Gastroesophageal sphincter (tissue), 4 donors: ENCODE measurements around the gene SLC25A39. TPM values are rescaled to one million over a fixed set of nuclear protein-coding genes. Genes with fewer than 3 reads are reported as not detected.

Source experiments
- ATAC-seq: fragments of 150-250 bp; one replicate; pipeline ENCODE4 v1.9.1; 2016; ENCODE audit warnings: mild to moderate bottlenecking, moderate library complexity
- H3K27ac ChIP-seq, 4 donors: fragments of 200-600 bp; sonication (generic) in 3 of 4; 1 replicate in 3 of 4; 2 replicates in 1 of 4; pipeline ENCODE4 v1.5.1; 2016 to 2019
- H3K27me3 ChIP-seq: fragments of 200-600 bp; sonication (generic); one replicate; pipeline ENCODE4 v1.5.1; 2019
- H3K36me3 ChIP-seq, 2 donors: fragments of 200-600 bp; sonication (generic); one replicate each; pipeline ENCODE4 v1.5.1; 2019; ENCODE audit warnings: control low read depth in 1 of 2
- H3K4me1 ChIP-seq, 3 donors: fragments of 200-600 bp; sonication (generic); 1 replicate in 2 of 3; 2 replicates in 1 of 3; pipeline ENCODE4 v1.5.1; 2016 to 2019; ENCODE audit warnings: control low read depth in 2 of 3
- H3K4me3 ChIP-seq, 2 donors: fragments of 200-600 bp; sonication (generic); one replicate each; pipeline ENCODE4 v1.5.1; 2019; ENCODE audit warnings: mild to moderate bottlenecking in 1 of 2, moderate library complexity in 1 of 2
- H3K9me3 ChIP-seq, 3 donors: fragments of 200-600 bp; sonication (generic); one replicate each; pipeline ENCODE4 v1.5.1; 2017 to 2019; ENCODE audit warnings: control low read depth in 2 of 3
- CTCF ChIP-seq, 4 experiments: fragments of 200-600 bp in 2 of 4; fragments of 450-650 bp in 2 of 4; sonication (generic) in 1 of 4; IDR thresholded peaks; one replicate each; pipeline ENCODE4 v1.5.1; 2017 to 2019; ENCODE audit warnings: antibody characterized with exemption in 4 of 4, mild to moderate bottlenecking in 2 of 4, moderate library complexity in 2 of 4
- EP300 ChIP-seq: sonication (generic); formaldehyde crosslinking; IDR thresholded peaks from one replicate; pipeline ENCODE4 v1.6.1; 2017; ENCODE audit warnings: antibody characterized with exemption, mild to moderate bottlenecking
- POLR2A ChIP-seq, 2 donors: fragments of 450-650 bp; IDR thresholded peaks; one replicate each; pipeline ENCODE4 v1.6.1; 2017; ENCODE audit warnings: antibody characterized with exemption in 2 of 2, mild to moderate bottlenecking in 2 of 2, moderate library complexity in 1 of 2
- POLR2AphosphoS5 ChIP-seq: sonication (generic); formaldehyde crosslinking; IDR thresholded peaks from one replicate; pipeline ENCODE4 v1.6.1; 2017; ENCODE audit warnings: antibody characterized with exemption
- WGBS, 2 donors: methylation state at CpG; one replicate each; pipeline ENCODE4 v1.1.5; 2018; ENCODE audit warnings: low coverage in 1 of 2; 5-methylcytosine and 5-hydroxymethylcytosine counted together
- total RNA-seq, 4 donors: library from RNA; depleted of rRNA; stranded (reverse); fragments of >200 nt; gene quantifications; one replicate each; pipeline ENCODE4 v1.1.0, GENCODE V29; 2016

SLC25A39 gene
- total RNA-seq, 4 donors from 2014 or later = 36.2 to 61.8 (median 49.2) TPM

GRCh38 chr17:44308865-44309264, 15.8 kb downstream of the SLC25A39 start:
- TF ChIP-seq CTCF (IDR thresholded peaks at IDR 0.05) = no peak
- no peak for TF ChIP-seq POLR2AphosphoS5
- H3K36me3 ChIP-seq = no peaks in the 10 kb centered on the region
- H3K9me3 ChIP-seq = no peaks in the 10 kb centered on the region
- H3K27ac ChIP-seq = peak overlapping the region in 2 of 4 donors; percentile 70 to 75
- no peak for ATAC-seq
- H3K4me1 ChIP-seq = peaks cover 0 to 23% (median 14%) of the 10 kb centered on the region in 3 donors
- WGBS, 2 donors = 0% methylated on average over 6 of the region's 15 CpGs; no CpG with 5 or more reads in 1 of the 2 donors
- peaks cover 21% of the 10 kb centered on the region for H3K27me3 ChIP-seq
- peak overlapping the region in 1 of 2 donors; percentile 57 for H3K4me3 ChIP-seq

GRCh38 chr17:44308320-44308818, 16.3 kb downstream of the SLC25A39 start, which contains the start of gene RUNDC3A:
RUNDC3A (plus strand) TSS chr17:44308601; CDS start chr17:44308833, 232 bp downstream.
- peak within 1 kb of the TSS in 3 of 4 donors; percentile 70 to 75 (median 72) for H3K27ac ChIP-seq
- TF ChIP-seq POLR2AphosphoS5 (no peak), POLR2A (IDR thresholded peaks at IDR 0.05) (no peak), EP300 (no peak), CTCF (IDR thresholded peaks at IDR 0.05) (no peak)

GRCh38 chr17:44307387-44308186, 17.0 kb downstream of the SLC25A39 start:
- 8 to 17% methylated on average over 4 to 5 of the region's 26 CpGs for WGBS, 2 donors
- Histone ChIP-seq H3K4me3 (peak overlapping the region; percentile 17 to 57), H3K27ac (peak overlapping the region in 3 of 4 donors; percentile 70 to 75 (median 72)), H3K4me1 (peaks cover 0 to 23% (median 14%) of the 10 kb centered on the region in 3 donors), H3K9me3 (no peaks in the 10 kb centered on the region), H3K36me3 (no peaks in the 10 kb centered on the region), H3K27me3 (peaks cover 10% of the 10 kb centered on the region)
- peak; percentile 75 for ATAC-seq
- TF ChIP-seq POLR2A (IDR thresholded peaks at IDR 0.05) = no peak

More at GRCh38 chr17:44308320-44308818, 16.3 kb downstream of the SLC25A39 start, which contains the start of gene RUNDC3A:
- peak; percentile 93 for ATAC-seq
- peaks cover 0 to 23% (median 14%) of the 10 kb centered on the region in 3 donors for H3K4me1 ChIP-seq
- WGBS, 2 donors = no CpG with 5 or more reads among the region's 39 CpGs
- H3K36me3 ChIP-seq = no peaks in the 10 kb centered on the region
- H3K9me3 ChIP-seq = no peaks in the 10 kb centered on the region
- peaks cover 18% of the 10 kb centered on the region for H3K27me3 ChIP-seq
- peak within 1 kb of the TSS; percentile 17 to 57 for H3K4me3 ChIP-seq

- H3K9me3 ChIP-seq = no peaks in the 10 kb centered on the region
- peaks cover 25% of the 10 kb centered on the region for H3K27me3 ChIP-seq
- no peak overlapping the region for H3K27ac ChIP-seq
- peaks cover 0 to 23% (median 14%) of the 10 kb centered on the region in 3 donors for H3K4me1 ChIP-seq
- H3K36me3 ChIP-seq = no peaks in the 10 kb centered on the region
- no peak for TF ChIP-seq POLR2AphosphoS5
- TF ChIP-seq EP300 = no peak
- no peak for TF ChIP-seq CTCF (IDR thresholded peaks at IDR 0.05)
- TF ChIP-seq POLR2A (IDR thresholded peaks at IDR 0.05) = no peak
- H3K4me3 ChIP-seq = no peak overlapping the region
- ATAC-seq = no peak
These were observed 20.0 kb downstream of the SLC25A39 start for GRCh38 chr17:44304651-44305050.

GRCh38 chr17:44297975-44298374, 26.6 kb downstream of the SLC25A39 start:
- no peak for ATAC-seq
- Histone ChIP-seq H3K4me1 (no peaks in the 10 kb centered on the region), H3K27ac (no peak overlapping the region), H3K4me3 (no peak overlapping the region), H3K36me3 (no peaks in the 10 kb centered on the region), H3K27me3 (peaks cover 31% of the 10 kb centered on the region), H3K9me3 (no peaks in the 10 kb centered on the region)
- 69 to 80% methylated on average over 2 to 3 of the region's 3 CpGs for WGBS, 2 donors
- no peak for TF ChIP-seq CTCF (IDR thresholded peaks at IDR 0.05)
- TF ChIP-seq EP300 = no peak
- no peak for TF ChIP-seq POLR2A (IDR thresholded peaks at IDR 0.05)
- no peak for TF ChIP-seq POLR2AphosphoS5
